ENCODE measurements around the gene CAMK1. TPM values are rescaled to one million over a fixed set of nuclear protein-coding genes. Genes with fewer than 3 reads are reported as not detected.

CAMK1 gene
- total and polyA plus RNA-seq, 7 donors = 14.0 to 57.8 (median 45.7) TPM

DNA sequence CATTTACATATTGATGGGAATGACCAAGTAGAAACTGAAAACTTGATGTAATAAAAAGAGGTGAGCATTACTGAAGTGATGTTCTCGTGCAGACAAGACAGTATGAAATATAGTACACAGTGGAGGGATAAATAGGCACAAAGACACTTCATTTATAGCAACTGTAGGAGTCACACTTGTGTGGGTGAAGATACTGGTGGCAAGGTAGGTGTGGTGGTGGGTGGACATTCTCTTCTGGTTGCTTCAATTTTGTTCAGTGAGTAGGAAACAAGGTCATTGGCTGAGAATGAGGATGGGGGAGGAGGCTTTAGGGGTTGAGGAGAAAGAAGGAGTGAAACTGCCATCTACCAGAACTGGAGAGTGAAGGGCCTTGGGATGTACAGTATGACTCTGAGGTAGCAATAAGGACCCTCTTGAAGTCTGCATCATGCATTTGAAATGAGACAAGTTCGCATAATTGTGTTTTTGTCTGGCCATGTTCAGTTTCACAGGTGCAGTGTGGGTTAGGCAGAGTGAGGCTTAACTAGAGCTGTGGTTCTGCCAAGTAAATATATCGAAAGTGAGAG lies 59.5 kb downstream of the CAMK1 start:
- H3K36me3 ChIP-seq = no peaks in the 10 kb centered on the region
- no peaks in the 10 kb centered on the region for H3K9me3 ChIP-seq
- TF ChIP-seq CTCF (IDR thresholded peaks at IDR 0.05) = no peak
- no peak for TF ChIP-seq EP300 (IDR thresholded peaks at IDR 0.05)
- TF ChIP-seq POLR2AphosphoS5 (IDR thresholded peaks at IDR 0.05) = no peak
- TF ChIP-seq POLR2A (IDR thresholded peaks at IDR 0.05) = no peak
- WGBS, 2 donors = 75 to 84% methylated on average over 3 of the region's 3 CpGs
- no peak overlapping the region for H3K27ac ChIP-seq
- no peak overlapping the region for H3K4me3 ChIP-seq
- intact Hi-C loops (cut with DNase I) = loop anchor here (10.0 kb wide), 1 partner anchor 515 kb away; no protein-coding TSS in a partner anchor
- peaks cover 0 to 4% (median 1%) of the 10 kb centered on the region in 4 donors for H3K4me1 ChIP-seq
- H3K27me3 ChIP-seq = peaks cover 0 to 6% (median 0%) of the 10 kb centered on the region in 3 donors
- DNase-seq = no peak

Other genes with a start within 250 kb of the CAMK1 start
- 1 to 10 TPM in 2 of 4 donors, under 1 TPM in 1, not detected in 1; 0.36 to 5.1 (median 1.1) TPM for gene LHFPL4, start 216.1 kb downstream of the CAMK1 start, total RNA-seq
- gene LHFPL4, start 216.1 kb downstream of the CAMK1 start, polyA plus RNA-seq = under 1 TPM in 1 of 3 donors, not detected in 2; 0.26 TPM
- gene MTMR14, start 120.4 kb downstream of the CAMK1 start, total RNA-seq = 10 to 100 TPM; 13.0 to 23.9 (median 18.5) TPM
- gene MTMR14, start 120.4 kb downstream of the CAMK1 start, polyA plus RNA-seq = 10 to 100 TPM; 29.8 to 34.8 (median 32.1) TPM
- under 1 TPM in 1 of 4 donors, not detected in 3; 0.14 TPM for gene CPNE9, start 66.1 kb downstream of the CAMK1 start, total RNA-seq
- under 1 TPM in 1 of 3 donors, not detected in 2; 0.22 TPM for gene CPNE9, start 66.1 kb downstream of the CAMK1 start, polyA plus RNA-seq
- 10 to 100 TPM; 12.6 to 18.6 (median 13.9) TPM for gene BRPF1, start 38.2 kb downstream of the CAMK1 start, total RNA-seq
- 10 to 100 TPM in 1 of 3 donors, 1 to 10 TPM in 2; 3.5 to 12.0 (median 4.2) TPM for gene BRPF1, start 38.2 kb downstream of the CAMK1 start, polyA plus RNA-seq
- 10 to 100 TPM; 22.5 to 34.6 (median 31.4) TPM for gene OGG1, start 20.0 kb downstream of the CAMK1 start, total RNA-seq
- 10 to 100 TPM; 15.6 to 23.6 (median 16.9) TPM for gene OGG1, start 20.0 kb downstream of the CAMK1 start, polyA plus RNA-seq
- gene TADA3, start 22.5 kb upstream of the CAMK1 start, total RNA-seq = 10 to 100 TPM; 53.2 to 72.9 (median 67.6) TPM
- 10 to 100 TPM; 52.2 to 87.1 (median 78.4) TPM for gene TADA3, start 22.5 kb upstream of the CAMK1 start, polyA plus RNA-seq
- 100 to 1,000 TPM in 3 of 4 donors, 10 to 100 TPM in 1; 75.6 to 150 (median 128) TPM for gene ARPC4, start 23.1 kb upstream of the CAMK1 start, total RNA-seq
- 100 to 1,000 TPM; 190 to 240 (median 211) TPM for gene ARPC4, start 23.1 kb upstream of the CAMK1 start, polyA plus RNA-seq
- 100 to 1,000 TPM in 1 of 4 donors, 10 to 100 TPM in 3; 32.9 to 117 (median 45.1) TPM for gene TTLL3, start 40.3 kb upstream of the CAMK1 start, total RNA-seq
- gene TTLL3, start 40.3 kb upstream of the CAMK1 start, polyA plus RNA-seq = 10 to 100 TPM in 1 of 3 donors, 1 to 10 TPM in 2; 4.4 to 46.4 (median 9.0) TPM
- 10 to 100 TPM; 42.6 to 54.7 (median 47.6) TPM for gene RPUSD3, start 74.1 kb upstream of the CAMK1 start, total RNA-seq
- 10 to 100 TPM; 22.0 to 37.1 (median 23.4) TPM for gene RPUSD3, start 74.1 kb upstream of the CAMK1 start, polyA plus RNA-seq
- 10 to 100 TPM in 2 of 4 donors, 1 to 10 TPM in 2; 1.6 to 36.7 (median 8.1) TPM for gene CIDEC, start 110.3 kb upstream of the CAMK1 start, total RNA-seq
- 100 to 1,000 TPM in 1 of 3 donors, 10 to 100 TPM in 2; 30.6 to 120 (median 71.3) TPM for gene CIDEC, start 110.3 kb upstream of the CAMK1 start, polyA plus RNA-seq
- gene JAGN1, start 120.7 kb upstream of the CAMK1 start, total RNA-seq = 10 to 100 TPM; 33.7 to 55.1 (median 45.9) TPM
- gene JAGN1, start 120.7 kb upstream of the CAMK1 start, polyA plus RNA-seq = 10 to 100 TPM; 24.7 to 44.4 (median 33.0) TPM
- gene IL17RE, start 132.9 kb upstream of the CAMK1 start, total RNA-seq = 1 to 10 TPM in 2 of 4 donors, under 1 TPM in 2; 0.68 to 2.5 (median 1.3) TPM
- gene IL17RE, start 132.9 kb upstream of the CAMK1 start, polyA plus RNA-seq = 10 to 100 TPM; 11.4 to 46.3 (median 12.7) TPM
- 10 to 100 TPM; 57.8 to 88.9 (median 66.3) TPM for gene IL17RC, start 147.2 kb upstream of the CAMK1 start, total RNA-seq
- 10 to 100 TPM in 2 of 3 donors, 1 to 10 TPM in 1; 9.9 to 36.5 (median 13.8) TPM for gene IL17RC, start 147.2 kb upstream of the CAMK1 start, polyA plus RNA-seq
- 10 to 100 TPM; 31.4 to 67.8 (median 54.7) TPM for gene CRELD1, start 163.9 kb upstream of the CAMK1 start, total RNA-seq
- 10 to 100 TPM in 1 of 3 donors, 1 to 10 TPM in 2; 4.8 to 33.7 (median 6.7) TPM for gene CRELD1, start 163.9 kb upstream of the CAMK1 start, polyA plus RNA-seq
- gene PRRT3, start 182.5 kb upstream of the CAMK1 start, total RNA-seq = 1 to 10 TPM; 1.5 to 2.6 (median 2.2) TPM
- under 1 TPM; 0.46 to 0.90 (median 0.60) TPM for gene PRRT3, start 182.5 kb upstream of the CAMK1 start, polyA plus RNA-seq
- gene EMC3, start 216.9 kb upstream of the CAMK1 start, total RNA-seq = 10 to 100 TPM; 37.1 to 95.7 (median 45.2) TPM
- 10 to 100 TPM; 20.6 to 76.4 (median 24.6) TPM for gene EMC3, start 216.9 kb upstream of the CAMK1 start, polyA plus RNA-seq